Upper lobe of right lung (tissue), 1 donor: ENCODE measurements around the gene TTLL11. TPM values are rescaled to one million over a fixed set of nuclear protein-coding genes. Genes with fewer than 3 reads are reported as not detected.
"Not testable (repeated sequence)": the region's sequence is repeated elsewhere in the genome, so short reads cannot be mapped to it uniquely, and the experiment has no call there.

Experiments
- ATAC-seq: fragments of 200-7000 bp; cut with Tn5 transposase; one replicate; pipeline ENCODE4 v1.9.1; 2020; ENCODE audit warnings: mild to moderate bottlenecking, moderate library complexity
- DNase-seq: peaks from one replicate; pipeline ENCODE4 v3.0.0-alpha.2; 2020
- H3K27ac ChIP-seq: fragments of 200-600 bp; one replicate; pipeline ENCODE4 v1.8.0; 2022
- H3K27me3 ChIP-seq: fragments of 200-600 bp; one replicate; pipeline ENCODE4 v1.8.0; 2022; ENCODE audit warnings: mild to moderate bottlenecking
- H3K36me3 ChIP-seq: fragments of 200-600 bp; one replicate; pipeline ENCODE4 v1.8.0; 2022
- H3K4me1 ChIP-seq: fragments of 200-600 bp; one replicate; pipeline ENCODE4 v1.8.0; 2022
- H3K4me3 ChIP-seq: fragments of 200-600 bp; one replicate; pipeline ENCODE4 v1.8.0; 2022; ENCODE audit warnings: mild to moderate bottlenecking
- H3K9me3 ChIP-seq: fragments of 200-600 bp; one replicate; pipeline ENCODE4 v1.8.0; 2022
- intact Hi-C: fragments of 100-400 bp; cut with DNase I; formaldehyde crosslinking; loops from one replicate; pipeline ENCODE4 v1.11.0; 2022
- total RNA-seq: library from RNA; stranded (reverse); fragmentation: NEBNext Ultra II Directional; extraction: Animal tissue kit (Norgen Biotek cat#: 25700); gene quantifications from one replicate; pipeline ENCODE4 v1.2.1, GENCODE V29; 2021
- TF ChIP-seq, protein P1 (sequence below): fragments of 200-600 bp; IDR thresholded peaks from one replicate; pipeline ENCODE4 v1.8.0; 2022; ENCODE audit warnings: antibody characterized with exemption
- donor health status: DM: no; HTN: yes; CAD: no; lungs with severe emphysema.

TTLL11 gene
- total RNA-seq, 1 donor from 2014 or later: 10.7 TPM

DNA sequence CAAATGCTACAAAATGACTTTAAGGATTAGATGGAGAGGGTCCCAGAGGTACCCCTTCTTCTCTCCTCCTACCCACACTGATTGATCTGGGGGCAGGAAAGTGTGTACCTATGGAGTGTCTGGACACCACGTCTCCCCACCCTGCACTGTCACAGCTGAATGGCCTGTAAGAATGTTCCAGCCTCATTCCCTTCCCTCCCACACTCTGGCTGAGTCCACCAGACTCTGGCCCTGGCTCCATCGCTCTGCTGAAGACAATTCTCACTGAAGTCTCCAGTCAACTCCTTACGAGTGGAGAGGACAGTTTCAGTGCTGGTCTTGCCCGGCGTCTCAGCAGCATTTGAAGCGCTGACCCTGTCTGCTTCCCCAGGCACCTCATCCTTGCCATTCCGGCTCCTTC lies 105.8 kb downstream of the TTLL11 start:
- no peaks in the 10 kb centered on the region for H3K27me3 ChIP-seq
- no peak overlapping the region for H3K4me3 ChIP-seq
- H3K36me3 ChIP-seq: peaks cover 8% of the 10 kb centered on the region
- ATAC-seq: peak; percentile 23
- DNase-seq: no peak
- no peaks in the 10 kb centered on the region for H3K4me1 ChIP-seq
- intact Hi-C loops: loop anchor here (10.0 kb wide), 1 partner anchor 443 kb away; no protein-coding TSS in a partner anchor
- no peak overlapping the region for H3K27ac ChIP-seq
- no peaks in the 10 kb centered on the region for H3K9me3 ChIP-seq
- TF ChIP-seq, protein P1, sequence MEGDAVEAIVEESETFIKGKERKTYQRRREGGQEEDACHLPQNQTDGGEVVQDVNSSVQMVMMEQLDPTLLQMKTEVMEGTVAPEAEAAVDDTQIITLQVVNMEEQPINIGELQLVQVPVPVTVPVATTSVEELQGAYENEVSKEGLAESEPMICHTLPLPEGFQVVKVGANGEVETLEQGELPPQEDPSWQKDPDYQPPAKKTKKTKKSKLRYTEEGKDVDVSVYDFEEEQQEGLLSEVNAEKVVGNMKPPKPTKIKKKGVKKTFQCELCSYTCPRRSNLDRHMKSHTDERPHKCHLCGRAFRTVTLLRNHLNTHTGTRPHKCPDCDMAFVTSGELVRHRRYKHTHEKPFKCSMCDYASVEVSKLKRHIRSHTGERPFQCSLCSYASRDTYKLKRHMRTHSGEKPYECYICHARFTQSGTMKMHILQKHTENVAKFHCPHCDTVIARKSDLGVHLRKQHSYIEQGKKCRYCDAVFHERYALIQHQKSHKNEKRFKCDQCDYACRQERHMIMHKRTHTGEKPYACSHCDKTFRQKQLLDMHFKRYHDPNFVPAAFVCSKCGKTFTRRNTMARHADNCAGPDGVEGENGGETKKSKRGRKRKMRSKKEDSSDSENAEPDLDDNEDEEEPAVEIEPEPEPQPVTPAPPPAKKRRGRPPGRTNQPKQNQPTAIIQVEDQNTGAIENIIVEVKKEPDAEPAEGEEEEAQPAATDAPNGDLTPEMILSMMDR: no peak

DNA sequence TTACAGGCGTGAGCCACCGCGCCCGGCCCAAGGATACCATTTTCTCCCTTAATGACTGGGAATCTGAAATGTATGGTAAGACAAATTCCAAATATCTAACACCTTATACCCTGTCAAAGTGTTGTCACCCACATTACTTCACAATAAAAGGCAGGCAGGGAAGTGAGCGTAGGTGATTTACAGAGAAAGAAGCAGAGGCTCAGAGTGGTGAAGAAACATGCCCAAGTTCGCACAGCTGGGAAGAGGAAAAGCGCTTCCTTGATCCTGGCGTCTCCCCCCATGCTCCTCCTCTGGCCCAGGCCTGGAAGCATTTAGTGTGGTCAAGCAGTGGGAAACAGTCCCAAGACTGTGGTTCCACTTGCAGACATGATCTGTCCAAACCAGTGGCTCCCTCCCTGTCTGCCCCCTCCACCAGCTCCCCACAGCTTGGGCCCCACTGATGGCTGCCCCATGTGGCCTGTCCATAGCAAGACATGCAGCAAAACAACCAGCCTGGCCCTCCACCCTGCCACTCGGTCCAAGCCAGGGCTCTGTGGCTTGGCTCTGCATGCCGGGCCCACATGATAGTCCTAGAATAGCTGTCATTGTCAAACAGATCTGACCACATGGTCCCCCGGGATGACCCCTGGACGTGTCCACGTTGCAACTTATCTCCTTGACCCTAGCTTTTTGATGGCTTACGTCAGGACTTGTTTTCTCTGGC lies 107.2 kb downstream of the TTLL11 start:
- TF ChIP-seq, protein P1: no peak
- Histone ChIP-seq H3K9me3 (no peaks in the 10 kb centered on the region), H3K27ac (no peak overlapping the region), H3K36me3 (peaks cover 8% of the 10 kb centered on the region), H3K27me3 (no peaks in the 10 kb centered on the region), H3K4me1 (no peaks in the 10 kb centered on the region), H3K4me3 (no peak overlapping the region)
- DNase-seq (no peak), ATAC-seq (peak; percentile 13)
- intact Hi-C loops: loop anchor here (10.0 kb wide), 1 partner anchor 441 kb away; no protein-coding TSS in a partner anchor

DNA sequence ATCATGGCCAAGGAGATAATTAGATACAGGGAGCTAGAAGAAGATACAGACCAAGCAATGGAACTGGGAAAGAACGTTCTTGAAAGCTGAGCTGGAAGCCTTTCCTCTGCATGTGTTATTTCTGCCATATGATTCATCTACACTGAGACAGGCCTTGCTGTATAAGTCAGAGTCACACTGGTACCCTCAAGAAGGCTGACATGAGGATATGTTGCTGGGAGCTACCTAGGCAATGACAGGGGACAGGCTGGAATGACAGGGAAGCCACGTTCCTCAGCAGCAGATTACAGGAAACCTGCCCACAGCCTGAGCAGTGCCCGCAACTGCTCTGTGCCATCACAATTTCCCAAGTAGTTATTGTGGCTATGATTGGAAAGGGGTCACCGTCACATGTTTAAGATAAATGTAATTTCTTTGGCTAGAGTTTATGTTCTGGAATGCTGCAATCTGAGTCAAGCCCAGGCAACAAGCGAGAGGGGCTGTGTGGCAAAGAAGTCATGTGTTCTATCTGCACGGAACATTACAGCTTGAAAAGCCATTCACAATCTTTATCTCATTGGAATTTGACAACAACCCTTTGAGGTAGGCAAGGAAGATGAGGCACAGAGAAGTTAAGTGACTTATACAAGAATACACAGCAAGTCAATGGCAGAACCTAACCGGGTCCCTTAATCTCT lies 108.2 kb downstream of the TTLL11 start:
- TF ChIP-seq, protein P1: no peak
- H3K27me3 ChIP-seq: no peaks in the 10 kb centered on the region
- H3K27ac ChIP-seq: no peak overlapping the region
- DNase-seq (no peak), ATAC-seq (no peak)
- H3K4me3 ChIP-seq: no peak overlapping the region
- no peaks in the 10 kb centered on the region for H3K4me1 ChIP-seq
- no peaks in the 10 kb centered on the region for H3K9me3 ChIP-seq
- H3K36me3 ChIP-seq: peaks cover 8% of the 10 kb centered on the region
- intact Hi-C loops: loop anchor here (10.0 kb wide), 1 partner anchor 440 kb away; no protein-coding TSS in a partner anchor

DNA sequence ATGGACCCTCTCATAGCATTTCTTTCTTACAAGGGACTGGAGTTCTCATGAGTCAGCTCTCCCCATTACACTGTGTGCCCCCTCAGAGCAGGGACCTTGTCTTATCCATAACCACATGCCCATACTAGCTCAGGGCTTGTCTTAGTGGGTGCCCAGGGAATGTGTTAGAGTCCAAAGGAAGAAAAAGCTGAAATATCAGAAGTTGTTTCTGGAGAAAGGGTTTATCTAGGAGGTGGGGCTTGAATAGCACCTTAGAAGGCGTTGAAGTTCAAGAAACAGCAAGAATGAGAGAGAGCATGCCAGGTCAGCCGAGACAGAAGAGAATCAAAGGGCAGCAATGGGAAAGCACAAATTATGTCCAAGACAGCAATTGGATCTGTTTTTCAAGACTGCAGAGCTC lies 109.4 kb downstream of the TTLL11 start:
- DNase-seq: no peak
- H3K4me3 ChIP-seq: no peak overlapping the region
- no peaks in the 10 kb centered on the region for H3K4me1 ChIP-seq
- H3K27ac ChIP-seq: no peak overlapping the region
- TF ChIP-seq, protein P1: no peak
- no peak for ATAC-seq
- peaks cover under 1% of the 10 kb centered on the region for H3K36me3 ChIP-seq
- H3K9me3 ChIP-seq: no peaks in the 10 kb centered on the region
- intact Hi-C loops: loop anchor here (10.0 kb wide), 1 partner anchor 439 kb away; no protein-coding TSS in a partner anchor
- no peaks in the 10 kb centered on the region for H3K27me3 ChIP-seq

DNA sequence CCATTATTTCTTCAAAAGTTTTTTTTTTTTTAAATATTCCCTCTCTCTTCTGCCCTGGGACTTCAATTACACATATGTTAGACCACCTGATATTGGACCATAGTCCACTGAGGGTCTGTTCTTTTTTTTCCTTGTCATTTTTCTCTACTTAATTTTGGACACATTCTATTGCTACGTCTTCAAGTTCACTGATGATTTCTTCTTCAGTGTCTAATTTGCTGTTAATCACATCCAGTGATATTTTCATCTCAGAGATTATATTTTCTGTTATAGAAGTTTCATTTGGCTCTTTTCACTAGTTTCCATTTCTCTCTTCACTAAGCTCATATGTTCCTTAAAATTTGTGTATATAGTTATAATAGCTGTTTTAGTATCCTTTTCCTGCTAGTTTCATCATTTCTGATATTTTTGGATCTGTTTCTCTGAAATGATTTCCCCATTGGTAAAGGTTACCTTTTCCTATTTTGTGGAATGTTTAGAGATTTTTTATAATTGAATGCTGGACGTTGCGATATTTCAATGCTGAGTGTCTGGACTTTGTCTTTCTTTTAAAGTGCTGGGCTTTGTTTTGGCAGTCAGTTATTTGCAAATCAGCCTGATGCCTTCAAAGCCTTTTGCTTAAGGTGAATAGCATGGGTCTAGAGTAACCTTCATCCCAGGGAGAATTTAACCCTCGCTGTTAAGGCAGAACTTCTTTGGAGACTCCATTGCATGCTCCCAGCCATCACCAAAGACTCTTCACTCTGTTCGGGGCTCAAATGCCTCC lies 111.8 kb downstream of the TTLL11 start:
- TF ChIP-seq, protein P1: no peak
- no peak for ATAC-seq
- no peaks in the 10 kb centered on the region for H3K9me3 ChIP-seq
- no peaks in the 10 kb centered on the region for H3K36me3 ChIP-seq
- no peak overlapping the region for H3K4me3 ChIP-seq
- no peak overlapping the region for H3K27ac ChIP-seq
- no peaks in the 10 kb centered on the region for H3K27me3 ChIP-seq
- no peak for DNase-seq
- peaks cover under 1% of the 10 kb centered on the region for H3K4me1 ChIP-seq
- intact Hi-C loops: loop anchor here (10.0 kb wide), 1 partner anchor 436 kb away; no protein-coding TSS in a partner anchor

DNA sequence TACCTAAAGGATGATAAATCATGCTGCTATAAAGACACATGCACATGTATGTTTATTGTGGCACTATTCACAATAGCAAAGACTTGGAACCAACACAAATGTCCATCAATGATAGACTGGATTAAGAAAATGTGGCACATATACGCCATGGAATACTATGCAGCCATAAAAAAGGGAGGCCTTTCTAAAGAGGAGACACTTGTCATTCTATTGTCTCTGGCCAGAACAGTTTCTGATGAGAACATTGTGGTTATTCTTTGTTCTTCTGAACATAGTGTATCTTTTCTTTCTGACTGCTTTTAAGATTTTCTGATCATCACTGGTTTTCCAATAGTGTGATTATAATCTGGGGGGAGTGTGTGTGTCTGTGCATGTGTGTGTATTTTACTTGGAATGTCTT lies 112.4 kb downstream of the TTLL11 start:
- not testable (repeated sequence) for H3K4me1 ChIP-seq, ATAC-seq, H3K27me3 ChIP-seq, H3K9me3 ChIP-seq, H3K4me3 ChIP-seq, H3K27ac ChIP-seq, H3K36me3 ChIP-seq, DNase-seq
- intact Hi-C loops: loop anchor here (10.0 kb wide), 1 partner anchor 436 kb away; no protein-coding TSS in a partner anchor
